Natural killer cell treated with Interleukin-12 subunit alpha and Interleukin-12 subunit beta and Interleukin-15 and Interleukin-18, amount 100 ng/mL, for 72 hours (primary cell): ENCODE data around the gene CRABP2. TPM values are rescaled to one million over a fixed set of nuclear protein-coding genes. Genes with fewer than 3 reads are reported as not detected.

Source experiments
- ATAC-seq, 2 donors: fragments of 150-1000 bp; cut with Tn5 transposase in 1 of 2; sonication (Bioruptor Pico), chemical (Tn5 transposase) in 1 of 2; 2 replicates each; pipeline ENCODE4 v1.10.0; 2021
- DNase-seq: peaks from one replicate; pipeline ENCODE4 v3.0.0; 2022; ENCODE audit warnings: low spot score
- H3K27ac Mint-ChIP-seq, 2 donors: 1 replicate in 1 of 2; 2 replicates in 1 of 2; pipeline ENCODE4 v1.8.0; 2022; ENCODE audit warnings: mixed read lengths in 2 of 2, mild to moderate bottlenecking in 1 of 2, moderate library complexity in 1 of 2
- H3K27me3 Mint-ChIP-seq, 2 donors: 1 replicate in 1 of 2; 2 replicates in 1 of 2; pipeline ENCODE4 v1.8.0; 2022; ENCODE audit warnings: mixed read lengths in 2 of 2
- H3K36me3 Mint-ChIP-seq: one replicate; pipeline ENCODE4 v1.8.0; 2022; ENCODE audit warnings: mixed read lengths
- H3K4me1 Mint-ChIP-seq, 2 donors: 1 replicate in 1 of 2; 2 replicates in 1 of 2; pipeline ENCODE4 v1.8.0; 2022; ENCODE audit warnings: low read depth in 2 of 2, mixed read lengths in 2 of 2, mild to moderate bottlenecking in 1 of 2
- H3K4me3 Mint-ChIP-seq: one replicate; pipeline ENCODE4 v1.8.0; 2022; ENCODE audit warnings: mixed read lengths
- H3K9me3 Mint-ChIP-seq: 2 replicates; pipeline ENCODE4 v1.8.0; 2022; ENCODE audit warnings: mixed read lengths
- total RNA-seq, 2 donors: library from RNA; stranded (reverse); gene quantifications; one replicate each; pipeline ENCODE4 v1.2.3, GENCODE V29; 2022

Gene CRABP2
- total RNA-seq, 2 donors from 2014 or later = 2.4 to 4.6 TPM

GRCh38 chr1:156682166-156682890, 23.1 kb downstream of the CRABP2 start:
- Mint-ChIP-seq H3K4me1 (peaks cover 17 to 28% of the 10 kb centered on the region in 2 donors), H3K27ac (no peak overlapping the region), H3K36me3 (no peaks in the 10 kb centered on the region), H3K4me3 (no peak overlapping the region), H3K9me3 (no peaks in the 10 kb centered on the region), H3K27me3 (peaks cover 50 to 55% of the 10 kb centered on the region in 2 donors)
- ATAC-seq (no peak), DNase-seq (no peak)

- Mint-ChIP-seq H3K4me3 (no peak overlapping the region), H3K27ac (no peak overlapping the region), H3K4me1 (peaks cover 17 to 30% of the 10 kb centered on the region in 2 donors), H3K9me3 (no peaks in the 10 kb centered on the region), H3K27me3 (peaks cover 54 to 60% of the 10 kb centered on the region in 2 donors), H3K36me3 (no peaks in the 10 kb centered on the region)
- DNase-seq (no peak), ATAC-seq (no peak)
These were observed 24.0 kb downstream of the CRABP2 start for GRCh38 chr1:156681196-156681960.

GRCh38 chr1:156680056-156680455, 25.3 kb downstream of the CRABP2 start:
- H3K9me3 Mint-ChIP-seq = no peaks in the 10 kb centered on the region
- ATAC-seq (no peak), DNase-seq (no peak)
- H3K27me3 Mint-ChIP-seq = peaks cover 56 to 60% of the 10 kb centered on the region in 2 donors
- H3K36me3 Mint-ChIP-seq = no peaks in the 10 kb centered on the region
- H3K4me3 Mint-ChIP-seq = no peak overlapping the region
- peaks cover 17 to 30% of the 10 kb centered on the region in 2 donors for H3K4me1 Mint-ChIP-seq
- H3K27ac Mint-ChIP-seq = no peak overlapping the region

- Mint-ChIP-seq H3K27ac (no peak overlapping the region), H3K36me3 (no peaks in the 10 kb centered on the region), H3K27me3 (peaks cover 50 to 64% of the 10 kb centered on the region in 2 donors), H3K9me3 (no peaks in the 10 kb centered on the region), H3K4me3 (no peak overlapping the region), H3K4me1 (peaks cover 5 to 15% of the 10 kb centered on the region in 2 donors)
- ATAC-seq (no peak), DNase-seq (peak; percentile 61)
These were observed 27.5 kb downstream of the CRABP2 start for GRCh38 chr1:156677616-156678596.

- ATAC-seq = no peak
- Mint-ChIP-seq H3K9me3 (no peaks in the 10 kb centered on the region), H3K27ac (peak within 1 kb of the TSS in 1 of 2 donors; percentile 21)
These were observed 28.4 kb downstream of the CRABP2 start, which contains the start of gene NES for GRCh38 chr1:156676820-156677615. Gene NES, minus strand, starts transcription at chr1:156677407. Its CDS starts 143 bp downstream, at chr1:156677264.

GRCh38 chr1:156676114-156676819, 29.1 kb downstream of the CRABP2 start:
- Mint-ChIP-seq H3K4me3 (no peak overlapping the region), H3K9me3 (no peaks in the 10 kb centered on the region), H3K27ac (no peak overlapping the region), H3K27me3 (peaks cover 55 to 67% of the 10 kb centered on the region in 2 donors), H3K36me3 (no peaks in the 10 kb centered on the region), H3K4me1 (peaks cover 5 to 15% of the 10 kb centered on the region in 2 donors)
- ATAC-seq (no peak), DNase-seq (no peak)

More at GRCh38 chr1:156676820-156677615, 28.4 kb downstream of the CRABP2 start, which contains the start of gene NES:
- Mint-ChIP-seq H3K4me1 (peaks cover 5 to 15% of the 10 kb centered on the region in 2 donors), H3K36me3 (no peaks in the 10 kb centered on the region), H3K4me3 (no peak within 1 kb of the TSS), H3K27me3 (peaks cover 55 to 67% of the 10 kb centered on the region in 2 donors)
- peak; percentile 44 for DNase-seq

- DNase-seq = peak; percentile 49
- Mint-ChIP-seq H3K36me3 (no peaks in the 10 kb centered on the region), H3K4me1 (peaks cover 5 to 15% of the 10 kb centered on the region in 2 donors), H3K9me3 (no peaks in the 10 kb centered on the region), H3K27ac (no peak overlapping the region), H3K4me3 (no peak overlapping the region), H3K27me3 (peaks cover 52 to 64% of the 10 kb centered on the region in 2 donors)
- no peak for ATAC-seq
These were observed 29.9 kb downstream of the CRABP2 start for GRCh38 chr1:156675210-156676113.

- ATAC-seq = peak in 1 of 2 donors; percentile 45
- no peaks in the 10 kb centered on the region for H3K9me3 Mint-ChIP-seq
- no peaks in the 10 kb centered on the region for H3K36me3 Mint-ChIP-seq
- H3K4me1 Mint-ChIP-seq = peaks cover 5 to 15% of the 10 kb centered on the region in 2 donors
- no peak for DNase-seq
- peaks cover 44 to 49% of the 10 kb centered on the region in 2 donors for H3K27me3 Mint-ChIP-seq
- no peak overlapping the region for H3K4me3 Mint-ChIP-seq
- H3K27ac Mint-ChIP-seq = no peak overlapping the region
These were observed 31.8 kb downstream of the CRABP2 start for GRCh38 chr1:156673387-156674121.

GRCh38 chr1:156671804-156672203, 33.6 kb downstream of the CRABP2 start:
- Mint-ChIP-seq H3K4me1 (peaks cover 0 to 3% of the 10 kb centered on the region in 2 donors), H3K9me3 (no peaks in the 10 kb centered on the region), H3K27ac (peak overlapping the region in 1 of 2 donors; percentile 6), H3K27me3 (peaks cover 28 to 33% of the 10 kb centered on the region in 2 donors), H3K4me3 (no peak overlapping the region), H3K36me3 (no peaks in the 10 kb centered on the region)
- no peak for ATAC-seq
- DNase-seq = no peak

GRCh38 chr1:156670791-156671190, 34.6 kb downstream of the CRABP2 start:
- peaks cover 28 to 33% of the 10 kb centered on the region in 2 donors for H3K27me3 Mint-ChIP-seq
- DNase-seq (no peak), ATAC-seq (no peak)
- no peak overlapping the region for H3K4me3 Mint-ChIP-seq
- H3K9me3 Mint-ChIP-seq = no peaks in the 10 kb centered on the region
- peak overlapping the region in 1 of 2 donors; percentile 6 for H3K27ac Mint-ChIP-seq
- H3K36me3 Mint-ChIP-seq = no peaks in the 10 kb centered on the region
- peaks cover 0 to 3% of the 10 kb centered on the region in 2 donors for H3K4me1 Mint-ChIP-seq

GRCh38 chr1:156670359-156670758, 35.0 kb downstream of the CRABP2 start:
- ATAC-seq (no peak), DNase-seq (no peak)
- peaks cover 26 to 33% of the 10 kb centered on the region in 2 donors for H3K27me3 Mint-ChIP-seq
- H3K4me3 Mint-ChIP-seq = no peak overlapping the region
- H3K4me1 Mint-ChIP-seq = peaks cover 0 to 3% of the 10 kb centered on the region in 2 donors
- no peaks in the 10 kb centered on the region for H3K9me3 Mint-ChIP-seq
- H3K27ac Mint-ChIP-seq = no peak overlapping the region
- H3K36me3 Mint-ChIP-seq = no peaks in the 10 kb centered on the region
